Neural cell (in vitro differentiated cells): ENCODE measurements around the gene STX18. TPM values are rescaled to one million over a fixed set of nuclear protein-coding genes. Genes with fewer than 3 reads are reported as not detected.

Experiments used
- H2AFZ ChIP-seq: fragments of 200-600, 300-800 bp; sonication (generic), shearing (Covaris generic); 2 replicates; pipeline ENCODE4 v1.6.0; 2014; ENCODE audit warnings: low read depth, mild to moderate bottlenecking, antibody characterized with exemption, low read length, moderate library complexity
- H3F3A ChIP-seq: fragments of 200-600 bp; shearing (Covaris generic); 2 replicates; pipeline ENCODE4 v1.6.1; 2016; ENCODE audit warnings: mild to moderate bottlenecking, moderate library complexity, mixed read lengths, antibody characterized with exemption, low read length; ENCODE audit not compliant: insufficient read depth, poor library complexity, severe bottlenecking
- H3K27ac ChIP-seq: fragments of 200-600, 300-800 bp; sonication (generic), shearing (Covaris generic); 2 replicates; pipeline ENCODE4 v1.5.1; 2014; ENCODE audit warnings: mild to moderate bottlenecking, low read length, moderate library complexity
- H3K27me3 ChIP-seq: fragments of 300-800, 200-600 bp; sonication (generic), shearing (Covaris generic); 2 replicates; pipeline ENCODE4 v1.6.0; 2014; ENCODE audit warnings: mild to moderate bottlenecking, low read depth, low read length, moderate library complexity; ENCODE audit not compliant: insufficient read depth
- H3K36me3 ChIP-seq: fragments of 300-800, 200-600 bp; sonication (generic), shearing (Covaris generic); 2 replicates; pipeline ENCODE4 v1.5.1; 2014; ENCODE audit warnings: mild to moderate bottlenecking, antibody characterized with exemption, low read length, moderate library complexity; ENCODE audit not compliant: insufficient read depth
- H3K4me2 ChIP-seq: fragments of 300-800, 200-600 bp; sonication (generic), shearing (Covaris generic); 2 replicates; pipeline ENCODE4 v1.6.0; 2014; ENCODE audit warnings: mild to moderate bottlenecking, low read length
- H3K4me3 ChIP-seq: fragments of 300-800, 200-600 bp; sonication (generic), shearing (Covaris generic); 2 replicates; pipeline ENCODE4 v1.5.1; 2014; ENCODE audit warnings: mild to moderate bottlenecking, low read length, moderate library complexity
- H3K79me2 ChIP-seq: fragments of 200-600 bp; shearing (Covaris generic); replicated peaks from 2 replicates; pipeline ENCODE4 v1.6.0; 2014; ENCODE audit warnings: mild to moderate bottlenecking, low read length, moderate library complexity; ENCODE audit not compliant: insufficient read depth
- H3K9ac ChIP-seq: fragments of 300-800, 200-600 bp; sonication (generic), shearing (Covaris generic); 2 replicates; pipeline ENCODE4 v1.6.1; 2016; ENCODE audit warnings: mild to moderate bottlenecking, low read length, mixed read lengths
- H3K9me2 ChIP-seq: fragments of 200-600 bp; shearing (Covaris generic); 2 replicates; pipeline ENCODE4 v1.6.1; 2016; ENCODE audit warnings: mild to moderate bottlenecking, low read length, mixed read lengths; ENCODE audit not compliant: insufficient read depth
- H3K9me3 ChIP-seq: fragments of 200-600, 300-800 bp; sonication (generic), shearing (Covaris generic); 2 replicates; pipeline ENCODE4 v1.6.1; 2016; ENCODE audit warnings: mild to moderate bottlenecking, mixed run types, low read length, moderate library complexity, mixed read lengths
- H4K20me1 ChIP-seq: fragments of 200-600 bp; shearing (Covaris generic); 2 replicates; pipeline ENCODE4 v1.6.1; 2016; ENCODE audit warnings: mild to moderate bottlenecking, mixed run types; ENCODE audit not compliant: insufficient read depth
- EP300 ChIP-seq: fragments of 450-650 bp; conservative IDR thresholded peaks from 2 replicates; pipeline ENCODE4 v1.6.1; 2014; ENCODE audit warnings: antibody characterized with exemption, mild to moderate bottlenecking, moderate library complexity; ENCODE audit not compliant: poor library complexity, severe bottlenecking
- EZH2 ChIP-seq: fragments of 200-600, 300-800 bp; shearing (Covaris generic), sonication (generic); IDR thresholded peaks from 2 replicates; pipeline ENCODE4 v1.6.1; 2014; ENCODE audit warnings: antibody characterized with exemption, low read length, borderline replicate concordance, mild to moderate bottlenecking; ENCODE audit not compliant: insufficient read depth, poor library complexity, severe bottlenecking
- MXI1 ChIP-seq: fragments of 450-650 bp; conservative IDR thresholded peaks from 2 replicates; pipeline ENCODE4 v1.6.1; 2014; ENCODE audit warnings: antibody characterized with exemption, mild to moderate bottlenecking; ENCODE audit not compliant: poor library complexity, severe bottlenecking
- POLR2AphosphoS5 ChIP-seq: IDR thresholded peaks from 2 replicates; pipeline ENCODE4 v1.6.1; 2012
- RAD21 ChIP-seq: fragments of 450-650 bp; conservative IDR thresholded peaks from 2 replicates; pipeline ENCODE4 v1.6.1; 2014; ENCODE audit warnings: antibody characterized with exemption, mild to moderate bottlenecking, moderate library complexity
- SMC3 ChIP-seq: fragments of 450-650 bp; conservative IDR thresholded peaks from 2 replicates; pipeline ENCODE4 v1.6.1; 2014; ENCODE audit warnings: antibody characterized with exemption, mild to moderate bottlenecking, moderate library complexity; ENCODE audit not compliant: poor library complexity
- TAF1 ChIP-seq: IDR thresholded peaks from 2 replicates; pipeline ENCODE4 v1.6.1; 2012; ENCODE audit warnings: low read depth
- polyA plus RNA-seq: library from polyadenylated mRNA; depleted of rRNA; stranded (reverse); fragments of >200 nt; gene quantifications from 2 replicates; pipeline ENCODE4 v1.2.3, GENCODE V29; 2014
- TF ChIP-seq, protein P1 (sequence below): fragments of 450-650 bp; IDR thresholded peaks from 2 replicates; pipeline ENCODE4 v1.5.1; 2014; ENCODE audit warnings: antibody characterized with exemption, mild to moderate bottlenecking, moderate library complexity; ENCODE audit not compliant: poor library complexity, severe bottlenecking
- TF ChIP-seq, protein P2 (sequence below): IDR thresholded peaks from 2 replicates; pipeline ENCODE4 v1.6.1; 2012; ENCODE audit warnings: borderline replicate concordance

Gene STX18
- polyA plus RNA-seq, 1 donor from 2014 or later, result 64.5 TPM

DNA sequence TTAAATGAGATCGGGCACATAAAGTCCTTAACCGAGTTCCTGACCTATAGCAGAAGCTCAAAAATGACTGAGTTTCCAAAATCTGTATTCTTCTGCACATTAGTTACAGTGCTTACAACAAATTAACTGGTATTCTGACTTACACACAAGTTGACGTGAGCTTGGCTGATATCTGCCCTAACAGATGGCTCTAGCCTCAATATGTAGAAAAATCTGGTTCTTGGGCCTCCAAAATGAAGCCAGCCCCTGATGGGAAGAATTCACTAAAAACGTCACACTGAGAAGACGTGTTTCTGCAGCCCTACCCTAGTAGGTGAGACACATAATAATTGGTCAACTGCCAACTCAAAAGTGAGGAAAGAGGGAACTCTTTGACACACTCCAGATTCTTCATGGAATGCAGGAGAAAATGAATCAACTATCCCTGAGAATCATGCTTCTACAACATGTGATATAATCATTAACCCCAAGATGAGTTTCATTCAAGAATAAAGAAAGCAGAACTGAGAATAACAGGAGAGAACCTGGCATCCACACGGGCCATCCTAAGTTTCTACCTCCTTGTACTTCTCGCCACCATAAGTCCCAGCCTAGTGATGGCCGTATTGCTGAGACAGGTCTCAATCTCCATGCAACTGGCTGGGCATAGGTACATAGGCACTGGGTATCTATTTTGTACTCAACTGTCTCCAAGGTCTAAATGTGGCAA lies 8.2 kb downstream of the STX18 start:
- Histone ChIP-seq H3K27me3 (no peaks in the 10 kb centered on the region), H3K9me3 (no peaks in the 10 kb centered on the region)

DNA sequence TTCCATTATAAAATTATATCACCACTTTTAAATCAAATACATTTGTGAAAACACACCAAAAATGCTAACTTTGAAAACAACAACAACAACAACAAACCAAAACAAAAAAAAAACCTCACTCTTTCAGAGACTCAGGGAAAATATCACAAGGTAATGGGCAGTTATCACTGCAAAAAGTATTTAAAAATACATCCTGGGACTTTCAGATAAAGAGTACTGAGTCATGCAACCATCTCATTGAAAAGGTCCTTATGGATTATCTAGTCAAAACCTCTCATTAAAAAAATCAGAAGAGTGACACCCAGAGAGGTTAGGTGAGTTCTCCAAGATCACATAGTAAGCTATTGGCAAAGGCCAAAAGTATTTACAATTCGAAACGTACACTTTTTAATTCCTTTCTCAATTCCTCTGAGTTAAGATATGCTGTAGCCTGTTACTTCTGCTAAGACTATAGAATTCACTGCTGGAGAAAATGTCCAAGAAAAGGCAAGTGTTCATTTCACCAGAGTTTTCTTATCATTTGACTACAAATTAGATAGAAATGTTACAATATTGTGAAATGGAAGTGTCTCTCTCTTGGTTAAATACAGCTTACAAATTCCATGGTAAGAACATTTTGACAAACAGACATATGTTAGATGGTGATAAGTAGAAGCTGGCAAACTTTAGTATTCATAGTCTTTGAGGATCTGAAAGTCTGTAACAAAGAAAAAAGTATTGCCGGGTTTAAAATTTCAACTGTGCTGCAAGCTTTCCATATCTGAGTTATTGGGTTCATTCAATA lies 9.3 kb downstream of the STX18 start:
- no peaks in the 10 kb centered on the region for H3F3A ChIP-seq
- no peak overlapping the region for H3K9ac ChIP-seq
- H3K4me2 ChIP-seq, result no peak overlapping the region
- H3K9me3 ChIP-seq, result no peaks in the 10 kb centered on the region
- no peak overlapping the region for H2AFZ ChIP-seq
- TF ChIP-seq, protein P1, sequence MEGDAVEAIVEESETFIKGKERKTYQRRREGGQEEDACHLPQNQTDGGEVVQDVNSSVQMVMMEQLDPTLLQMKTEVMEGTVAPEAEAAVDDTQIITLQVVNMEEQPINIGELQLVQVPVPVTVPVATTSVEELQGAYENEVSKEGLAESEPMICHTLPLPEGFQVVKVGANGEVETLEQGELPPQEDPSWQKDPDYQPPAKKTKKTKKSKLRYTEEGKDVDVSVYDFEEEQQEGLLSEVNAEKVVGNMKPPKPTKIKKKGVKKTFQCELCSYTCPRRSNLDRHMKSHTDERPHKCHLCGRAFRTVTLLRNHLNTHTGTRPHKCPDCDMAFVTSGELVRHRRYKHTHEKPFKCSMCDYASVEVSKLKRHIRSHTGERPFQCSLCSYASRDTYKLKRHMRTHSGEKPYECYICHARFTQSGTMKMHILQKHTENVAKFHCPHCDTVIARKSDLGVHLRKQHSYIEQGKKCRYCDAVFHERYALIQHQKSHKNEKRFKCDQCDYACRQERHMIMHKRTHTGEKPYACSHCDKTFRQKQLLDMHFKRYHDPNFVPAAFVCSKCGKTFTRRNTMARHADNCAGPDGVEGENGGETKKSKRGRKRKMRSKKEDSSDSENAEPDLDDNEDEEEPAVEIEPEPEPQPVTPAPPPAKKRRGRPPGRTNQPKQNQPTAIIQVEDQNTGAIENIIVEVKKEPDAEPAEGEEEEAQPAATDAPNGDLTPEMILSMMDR, result no peak
- no peak for TF ChIP-seq SMC3
- TF ChIP-seq EP300, result no peak
- no peak for TF ChIP-seq RAD21
- no peaks in the 10 kb centered on the region for H3K36me3 ChIP-seq
- H3K9me2 ChIP-seq, result no peaks in the 10 kb centered on the region
- no peaks in the 10 kb centered on the region for H4K20me1 ChIP-seq
- no peak overlapping the region for H3K27ac ChIP-seq
- peaks cover 38% of the 10 kb centered on the region for H3K79me2 ChIP-seq
- H3K4me3 ChIP-seq, result no peak overlapping the region
- H3K27me3 ChIP-seq, result no peaks in the 10 kb centered on the region

More for the DNA sequence above, 8.2 kb downstream of the STX18 start:
- Histone ChIP-seq H3K36me3 (no peaks in the 10 kb centered on the region), H3K9ac (no peak overlapping the region), H3K79me2 (peaks cover 46% of the 10 kb centered on the region), H3F3A (no peaks in the 10 kb centered on the region), H3K9me2 (no peaks in the 10 kb centered on the region), H4K20me1 (no peaks in the 10 kb centered on the region), H3K27ac (no peak overlapping the region), H3K4me3 (no peak overlapping the region), H2AFZ (no peak overlapping the region), H3K4me2 (no peak overlapping the region)
- no peak for TF ChIP-seq POLR2AphosphoS5

DNA sequence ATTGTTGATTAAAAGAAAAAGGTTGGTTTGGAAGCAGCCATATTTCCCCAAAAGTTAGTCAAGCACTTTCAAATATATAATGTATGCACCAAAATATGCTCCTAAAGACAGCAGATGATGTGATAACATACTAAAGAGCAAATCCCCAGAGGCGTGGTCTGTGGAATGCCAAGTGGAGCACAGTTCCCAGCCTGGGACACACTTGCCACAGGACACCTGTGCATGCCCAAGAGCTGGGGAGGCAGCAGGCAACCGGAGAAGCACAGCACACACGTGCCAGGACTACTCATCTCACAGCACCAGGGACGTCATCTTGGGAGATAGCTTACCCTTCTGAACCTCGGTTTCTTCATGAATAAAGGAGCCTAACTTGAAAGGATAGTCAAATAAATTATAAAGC lies 12.5 kb downstream of the STX18 start:
- no peak overlapping the region for H3K9ac ChIP-seq
- no peaks in the 10 kb centered on the region for H3K27me3 ChIP-seq
- H3F3A ChIP-seq, result no peaks in the 10 kb centered on the region
- H4K20me1 ChIP-seq, result no peaks in the 10 kb centered on the region
- peaks cover 20% of the 10 kb centered on the region for H3K79me2 ChIP-seq
- no peaks in the 10 kb centered on the region for H3K9me2 ChIP-seq
- TF ChIP-seq, protein P1, result no peak
- TF ChIP-seq EZH2, result no peak
- no peak for TF ChIP-seq RAD21
- no peak for TF ChIP-seq TAF1
- TF ChIP-seq MXI1, result no peak
- TF ChIP-seq POLR2AphosphoS5, result no peak
- TF ChIP-seq, protein P2, sequence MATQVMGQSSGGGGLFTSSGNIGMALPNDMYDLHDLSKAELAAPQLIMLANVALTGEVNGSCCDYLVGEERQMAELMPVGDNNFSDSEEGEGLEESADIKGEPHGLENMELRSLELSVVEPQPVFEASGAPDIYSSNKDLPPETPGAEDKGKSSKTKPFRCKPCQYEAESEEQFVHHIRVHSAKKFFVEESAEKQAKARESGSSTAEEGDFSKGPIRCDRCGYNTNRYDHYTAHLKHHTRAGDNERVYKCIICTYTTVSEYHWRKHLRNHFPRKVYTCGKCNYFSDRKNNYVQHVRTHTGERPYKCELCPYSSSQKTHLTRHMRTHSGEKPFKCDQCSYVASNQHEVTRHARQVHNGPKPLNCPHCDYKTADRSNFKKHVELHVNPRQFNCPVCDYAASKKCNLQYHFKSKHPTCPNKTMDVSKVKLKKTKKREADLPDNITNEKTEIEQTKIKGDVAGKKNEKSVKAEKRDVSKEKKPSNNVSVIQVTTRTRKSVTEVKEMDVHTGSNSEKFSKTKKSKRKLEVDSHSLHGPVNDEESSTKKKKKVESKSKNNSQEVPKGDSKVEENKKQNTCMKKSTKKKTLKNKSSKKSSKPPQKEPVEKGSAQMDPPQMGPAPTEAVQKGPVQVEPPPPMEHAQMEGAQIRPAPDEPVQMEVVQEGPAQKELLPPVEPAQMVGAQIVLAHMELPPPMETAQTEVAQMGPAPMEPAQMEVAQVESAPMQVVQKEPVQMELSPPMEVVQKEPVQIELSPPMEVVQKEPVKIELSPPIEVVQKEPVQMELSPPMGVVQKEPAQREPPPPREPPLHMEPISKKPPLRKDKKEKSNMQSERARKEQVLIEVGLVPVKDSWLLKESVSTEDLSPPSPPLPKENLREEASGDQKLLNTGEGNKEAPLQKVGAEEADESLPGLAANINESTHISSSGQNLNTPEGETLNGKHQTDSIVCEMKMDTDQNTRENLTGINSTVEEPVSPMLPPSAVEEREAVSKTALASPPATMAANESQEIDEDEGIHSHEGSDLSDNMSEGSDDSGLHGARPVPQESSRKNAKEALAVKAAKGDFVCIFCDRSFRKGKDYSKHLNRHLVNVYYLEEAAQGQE, result no peak
- no peak for TF ChIP-seq EP300
- no peak for TF ChIP-seq SMC3
- H3K27ac ChIP-seq, result no peak overlapping the region
- no peaks in the 10 kb centered on the region for H3K9me3 ChIP-seq
- H3K36me3 ChIP-seq, result no peaks in the 10 kb centered on the region
- H3K4me3 ChIP-seq, result no peak overlapping the region
- no peak overlapping the region for H2AFZ ChIP-seq
- no peak overlapping the region for H3K4me2 ChIP-seq
